H1 (cell line): Measurements from ENCODE around the gene RPS3.

ENCODE experiments used
- CEBPB ChIP-seq: IDR thresholded peaks from 2 replicates; pipeline ENCODE4 v1.6.1; 2012; ENCODE audit warnings: low read depth, low read length
- CHD1 ChIP-seq: IDR thresholded peaks from 2 replicates; pipeline ENCODE4 v1.6.1; 2012; ENCODE audit warnings: low read depth, low read length, improper control_type of control experiment
- EP300 ChIP-seq, 2 experiments: IDR thresholded peaks; 1 replicate in 1 of 2; 2 replicates in 1 of 2; pipeline ENCODE4 v1.6.1; 2011 to 2012; ENCODE audit warnings: low read depth in 2 of 2, low read length in 2 of 2, mild to moderate bottlenecking in 2 of 2, borderline replicate concordance in 1 of 2, inconsistent platforms in 1 of 2, moderate library complexity in 1 of 2
- EZH2 ChIP-seq: fragments of 200-600 bp; sonication (generic); IDR thresholded peaks from 2 replicates; pipeline ENCODE4 v1.7.1; 2012; ENCODE audit warnings: low read depth, mild to moderate bottlenecking, moderate library complexity, low read length, inconsistent platforms; ENCODE audit not compliant: severe bottlenecking
- JUN ChIP-seq: IDR thresholded peaks from 2 replicates; pipeline ENCODE4 v1.6.1; 2011; ENCODE audit warnings: low read depth, mild to moderate bottlenecking, improper control_type of control experiment, low read length
- KDM1A ChIP-seq: fragments of 200-600, 300-600 bp; sonication (generic); IDR thresholded peaks from 2 replicates; pipeline ENCODE4 v1.7.1; 2016; ENCODE audit warnings: mild to moderate bottlenecking, low read length, borderline replicate concordance
- POLR2A ChIP-seq, 2 experiments: IDR thresholded peaks; 1 replicate in 1 of 2; 2 replicates in 1 of 2; pipeline ENCODE4 v1.6.1; 2011; ENCODE audit warnings: low read depth in 2 of 2, low read length in 2 of 2, mild to moderate bottlenecking in 2 of 2; ENCODE audit errors: control extremely low read depth in 1 of 2
- POLR2AphosphoS5 ChIP-seq: IDR thresholded peaks from 2 replicates; pipeline ENCODE4 v1.6.1; 2011; ENCODE audit warnings: low read depth, low read length
- RAD21 ChIP-seq, 2 experiments: IDR thresholded peaks in 1 of 2; conservative IDR thresholded peaks in 1 of 2; 2 replicates each; pipeline ENCODE4 v1.6.1; 2011; ENCODE audit warnings: low read depth in 2 of 2, low read length in 2 of 2, improper control_type of control experiment in 1 of 2, inconsistent platforms in 1 of 2, mild to moderate bottlenecking in 1 of 2, moderate library complexity in 1 of 2
- RNF2 ChIP-seq: fragments of 200-900, 300-1000 bp; sonication (generic); IDR thresholded peaks from 2 replicates; pipeline ENCODE4 v1.7.1; 2016; ENCODE audit warnings: borderline replicate concordance, low read depth, mild to moderate bottlenecking, antibody characterized with exemption, low read length; ENCODE audit not compliant: poor library complexity, severe bottlenecking; ENCODE audit errors: missing control alignments
- TAF1 ChIP-seq: IDR thresholded peaks from 2 replicates; pipeline ENCODE4 v1.6.1; 2011; ENCODE audit warnings: mild to moderate bottlenecking, low read depth, low read length
- TAF7 ChIP-seq: optimal IDR thresholded peaks from 2 replicates; pipeline ENCODE3; 2011; ENCODE audit warnings: low read depth, mild to moderate bottlenecking, inconsistent platforms, low read length, moderate library complexity, borderline replicate concordance
- TF ChIP-seq, protein P1 (sequence below), 3 experiments: IDR thresholded peaks; 1 replicate in 2 of 3; 2 replicates in 1 of 3; pipeline versions ENCODE4 v1.5.1 to v1.6.1; 2011; ENCODE audit warnings: low read length in 3 of 3, mild to moderate bottlenecking in 3 of 3, inconsistent platforms in 2 of 3, low read depth in 1 of 3, moderate library complexity in 1 of 3; ENCODE audit not compliant: insufficient read depth in 1 of 3; ENCODE audit errors: control extremely low read depth in 1 of 3
- TF ChIP-seq, protein P2 (sequence below): IDR thresholded peaks from 2 replicates; pipeline ENCODE4 v1.6.1; 2012; ENCODE audit warnings: inconsistent platforms

DNA sequence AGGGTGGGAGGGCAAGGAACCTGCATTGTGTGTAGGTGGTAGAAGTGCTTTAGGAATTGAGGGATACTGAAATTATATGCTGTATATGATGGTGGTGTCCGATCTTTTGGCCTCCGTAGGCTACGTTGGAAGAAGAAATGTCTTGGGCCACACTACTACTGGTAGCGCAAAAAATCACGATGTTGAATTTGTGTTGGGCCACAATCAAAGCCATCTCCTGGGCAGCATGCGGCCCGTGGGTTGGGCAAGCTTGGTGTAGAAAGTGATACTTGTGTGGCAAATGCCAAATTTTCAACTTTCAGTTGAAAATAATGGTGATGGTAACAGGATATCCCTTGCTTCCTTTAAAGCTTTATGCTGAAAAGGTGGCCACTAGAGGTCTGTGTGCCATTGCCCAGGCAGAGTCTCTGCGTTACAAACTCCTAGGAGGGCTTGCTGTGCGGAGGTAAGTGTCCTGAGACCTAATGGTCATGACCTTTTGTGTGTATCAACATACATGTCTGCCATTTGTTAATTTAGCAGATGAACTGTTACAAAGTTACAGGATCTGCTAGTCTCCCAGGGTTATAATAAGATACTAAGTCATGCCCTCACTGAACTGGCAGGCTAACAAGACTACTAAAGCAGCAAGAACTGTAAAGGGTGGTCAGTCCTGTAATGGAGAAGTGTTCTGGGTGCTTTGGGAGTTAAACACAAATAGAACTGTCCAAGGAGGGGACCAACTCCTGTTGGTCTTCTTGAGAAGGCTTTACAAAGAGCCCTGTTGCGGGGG is 2.9 kb downstream of the RPS3 start:
- TF ChIP-seq KDM1A = no peak
- no peak for TF ChIP-seq EP300 (IDR thresholded peaks at IDR 0.05; ENCODE audit: borderline replicate concordance in 1 of 2, low read depth in 2 of 2, low read length in 2 of 2)
- TF ChIP-seq, protein P1, sequence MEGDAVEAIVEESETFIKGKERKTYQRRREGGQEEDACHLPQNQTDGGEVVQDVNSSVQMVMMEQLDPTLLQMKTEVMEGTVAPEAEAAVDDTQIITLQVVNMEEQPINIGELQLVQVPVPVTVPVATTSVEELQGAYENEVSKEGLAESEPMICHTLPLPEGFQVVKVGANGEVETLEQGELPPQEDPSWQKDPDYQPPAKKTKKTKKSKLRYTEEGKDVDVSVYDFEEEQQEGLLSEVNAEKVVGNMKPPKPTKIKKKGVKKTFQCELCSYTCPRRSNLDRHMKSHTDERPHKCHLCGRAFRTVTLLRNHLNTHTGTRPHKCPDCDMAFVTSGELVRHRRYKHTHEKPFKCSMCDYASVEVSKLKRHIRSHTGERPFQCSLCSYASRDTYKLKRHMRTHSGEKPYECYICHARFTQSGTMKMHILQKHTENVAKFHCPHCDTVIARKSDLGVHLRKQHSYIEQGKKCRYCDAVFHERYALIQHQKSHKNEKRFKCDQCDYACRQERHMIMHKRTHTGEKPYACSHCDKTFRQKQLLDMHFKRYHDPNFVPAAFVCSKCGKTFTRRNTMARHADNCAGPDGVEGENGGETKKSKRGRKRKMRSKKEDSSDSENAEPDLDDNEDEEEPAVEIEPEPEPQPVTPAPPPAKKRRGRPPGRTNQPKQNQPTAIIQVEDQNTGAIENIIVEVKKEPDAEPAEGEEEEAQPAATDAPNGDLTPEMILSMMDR (IDR thresholded peaks at IDR 0.05; ENCODE audit: control extremely low read depth in 1 of 3, insufficient read depth in 1 of 3, low read depth in 1 of 3, low read length in 3 of 3) = no peak
- TF ChIP-seq EZH2 = no peak
- TF ChIP-seq, protein P2, sequence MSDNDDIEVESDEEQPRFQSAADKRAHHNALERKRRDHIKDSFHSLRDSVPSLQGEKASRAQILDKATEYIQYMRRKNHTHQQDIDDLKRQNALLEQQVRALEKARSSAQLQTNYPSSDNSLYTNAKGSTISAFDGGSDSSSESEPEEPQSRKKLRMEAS = no peak
- peak; percentile 31 to 50 for TF ChIP-seq POLR2A (IDR thresholded peaks at IDR 0.05; ENCODE audit: control extremely low read depth in 1 of 2, low read depth in 2 of 2, low read length in 2 of 2)
- no peak for TF ChIP-seq CHD1
- TF ChIP-seq RAD21 (IDR thresholded peaks at IDR 0.05 in 1 of 2, conservative IDR thresholded peaks at IDR 0.05 in 1 of 2; ENCODE audit: low read depth in 2 of 2, low read length in 2 of 2) = no peak
- TF ChIP-seq RNF2 = no peak
- no peak for TF ChIP-seq JUN
- TF ChIP-seq TAF1 = no peak
- no peak for TF ChIP-seq CEBPB
- peak; percentile 69 for TF ChIP-seq POLR2AphosphoS5
- no peak for TF ChIP-seq TAF7
